K562 (cell line): ENCODE measurements around the gene RNASEH2C. TPM values are rescaled to one million over a fixed set of nuclear protein-coding genes. Genes with fewer than 3 reads are reported as not detected.

Experiments
- ADNP ChIP-seq: fragments of 200-800 bp; sonication (Bioruptor generic); IDR thresholded peaks from 2 replicates; pipeline ENCODE4 v1.6.1; 2016; ENCODE audit warnings: missing genetic modification characterization, missing compliant biosample characterization
- BHLHE40 ChIP-seq: IDR thresholded peaks from 2 replicates; pipeline ENCODE4 v1.6.1; 2011; ENCODE audit warnings: low read length, improper control_type of control experiment
- GABPA ChIP-seq: fragments of 200-800 bp; sonication (Bioruptor generic); conservative IDR thresholded peaks from 2 replicates; pipeline ENCODE4 v1.6.1; 2016; ENCODE audit warnings: low read depth, missing genetic modification characterization, missing compliant biosample characterization
- HES1 ChIP-seq: fragments of 450-650 bp; IDR thresholded peaks from 2 replicates; pipeline ENCODE4 v1.6.1; 2016; ENCODE audit warnings: low read depth, mild to moderate bottlenecking, moderate library complexity
- KAT7 ChIP-seq: sonication (generic); formaldehyde crosslinking; IDR thresholded peaks from 2 replicates; pipeline ENCODE4 v1.8.0; 2022; ENCODE audit warnings: missing genetic modification reagents, mild to moderate bottlenecking, borderline replicate concordance
- KDM1A ChIP-seq, 2 experiments: fragments of 450-650 bp; IDR thresholded peaks; 2 replicates each; pipeline ENCODE4 v1.6.1; 2016; ENCODE audit warnings: mild to moderate bottlenecking in 2 of 2
- KLF1 ChIP-seq: fragments of 450-650 bp; IDR thresholded peaks from 2 replicates; pipeline ENCODE4 v1.6.1; 2016; ENCODE audit warnings: missing genetic modification characterization, missing compliant biosample characterization
- LEF1 ChIP-seq: fragments of 450-650 bp; IDR thresholded peaks from 2 replicates; pipeline ENCODE4 v1.6.1; 2016; ENCODE audit warnings: mild to moderate bottlenecking
- MAFF ChIP-seq: IDR thresholded peaks from 2 replicates; pipeline ENCODE4 v1.6.1; 2012; ENCODE audit warnings: low read length, improper control_type of control experiment
- MEF2A ChIP-seq: IDR thresholded peaks from 2 replicates; pipeline ENCODE4 v1.6.1; 2011; ENCODE audit warnings: low read depth, mild to moderate bottlenecking, low read length, moderate library complexity; ENCODE audit not compliant: control insufficient read depth
- NFE2L1 ChIP-seq: fragments of 450-650 bp; IDR thresholded peaks from 2 replicates; pipeline ENCODE4 v1.6.1; 2016; ENCODE audit warnings: missing genetic modification characterization, low read depth, mild to moderate bottlenecking, missing compliant biosample characterization, moderate library complexity, borderline replicate concordance
- NFIX ChIP-seq: fragments of 250-450 bp; sonication (Bioruptor Pico); IDR thresholded peaks from 2 replicates; pipeline ENCODE4 v1.4.0; 2020; ENCODE audit warnings: low read depth, mild to moderate bottlenecking, moderate library complexity
- RAD51 ChIP-seq: fragments of 450-650 bp; IDR thresholded peaks from 2 replicates; pipeline ENCODE4 v1.7.1; 2016; ENCODE audit warnings: low read depth, mild to moderate bottlenecking, borderline replicate concordance
- RB1 ChIP-seq: fragments of 450-650 bp; IDR thresholded peaks from 2 replicates; pipeline ENCODE4 v1.6.1; 2017; ENCODE audit warnings: low read depth, mild to moderate bottlenecking
- SMARCB1 ChIP-seq: IDR thresholded peaks from 2 replicates; pipeline ENCODE4 v1.6.1; 2011; ENCODE audit warnings: improper control_type of control experiment, low read depth; ENCODE audit not compliant: insufficient read length
- YY1 ChIP-seq, 3 experiments: IDR thresholded peaks; 2 replicates each; pipeline ENCODE4 v1.6.1; 2011; ENCODE audit warnings: low read length in 2 of 3, mild to moderate bottlenecking in 2 of 3, moderate library complexity in 2 of 3, borderline replicate concordance in 1 of 3, control low read depth in 1 of 3, low read depth in 1 of 3; ENCODE audit not compliant: insufficient read depth in 3 of 3, insufficient replicate concordance in 2 of 3, control insufficient read depth in 1 of 3, insufficient read length in 1 of 3; ENCODE audit errors: extremely low read depth in 1 of 3
- ZNF561 ChIP-seq: fragments of 450-650 bp; formaldehyde crosslinking; conservative IDR thresholded peaks from 2 replicates; pipeline ENCODE4 v1.4.0; 2020; ENCODE audit warnings: mild to moderate bottlenecking, moderate library complexity
- ZNF696 ChIP-seq: fragments of 250-450 bp; sonication (Bioruptor Pico); conservative IDR thresholded peaks from 2 replicates; pipeline ENCODE4 v1.4.0; 2020; ENCODE audit warnings: mild to moderate bottlenecking, moderate library complexity
- ZNF717 ChIP-seq: fragments of 250-450 bp; sonication (Bioruptor Pico); IDR thresholded peaks from 2 replicates; pipeline ENCODE4 v1.5.0; 2021
- polyA plus RNA-seq, 8 experiments: library from polyadenylated mRNA; depleted of rRNA in 4 of 8; stranded (reverse) in 5 of 8; unstranded in 3 of 8; fragments of >200 nt; fragmentation: Nextera tagmentation in 2 of 8; fragmentation: Illumina TruSeq in 1 of 8; extraction: Ambion mirVana in 2 of 8; extraction: Trizol in 1 of 8; gene quantifications; 2 replicates each; pipeline versions ENCODE4 v1.2.1 to v1.2.3, GENCODE V29; 2011 to 2014; ENCODE audit warnings: inconsistent platforms in 1 of 8, missing spikeins in 1 of 8
- total RNA-seq, 7 experiments: library from RNA; depleted of rRNA in 6 of 7; stranded (reverse); fragments of >200 nt in 6 of 7; fragmentation: Illumina TruSeq in 2 of 7; extraction: Trizol in 2 of 7; gene quantifications; 2 replicates each; pipeline versions ENCODE4 v1.2.1 to v1.2.3, GENCODE V29; 2011 to 2021; ENCODE audit warnings: low replicate concordance in 1 of 7
- TF ChIP-seq, protein P1 (sequence below): sonication (generic); formaldehyde crosslinking; IDR thresholded peaks from 2 replicates; pipeline ENCODE4 v1.8.1; 2022; ENCODE audit warnings: missing genetic modification reagents

Gene RNASEH2C
- total and polyA plus RNA-seq, 9 of the 15 experiments (the other 6 are each of a cell fraction or from before 2014, with no cell fraction given) = 5.4 to 78.2 (median 15.6) TPM

GRCh38 chr11:65720211-65720934 is at the start of gene RNASEH2C (continued):
- TF ChIP-seq KAT7 (CRISPR knock-in tag) (0 out of 2 replicates have a peak, but pooled peaks have one; percentile 46), NFIX (no peak), ZNF717 (no peak), ZNF561 (no peak), RAD51 (no peak), BHLHE40 (no peak), MAFF (no peak), YY1 (IDR thresholded peaks at IDR 0.05; ENCODE audit: borderline replicate concordance in 1 of 3, control insufficient read depth in 1 of 3, extremely low read depth in 1 of 3, insufficient read depth in 3 of 3, insufficient read length in 1 of 3, insufficient replicate concordance in 2 of 3, low read depth in 1 of 3, low read length in 2 of 3) (peak in 2 of 3 experiments; percentile 82 to 91), RB1 (peak; percentile 91; the same call in 1 of the 2 replicates), KDM1A (IDR thresholded peaks at IDR 0.05) (no peak), KLF1 (tag) (peak; percentile 45; the same call in 1 of the 2 replicates), LEF1 (no peak), ZNF696 (CRISPR knock-in tag) (no peak), NFE2L1 (no peak), ADNP (no peak), HES1 (no peak), GABPA (tag) (peak; percentile 84), SMARCB1 (no peak), MEF2A (no peak)
- TF ChIP-seq, protein P1, sequence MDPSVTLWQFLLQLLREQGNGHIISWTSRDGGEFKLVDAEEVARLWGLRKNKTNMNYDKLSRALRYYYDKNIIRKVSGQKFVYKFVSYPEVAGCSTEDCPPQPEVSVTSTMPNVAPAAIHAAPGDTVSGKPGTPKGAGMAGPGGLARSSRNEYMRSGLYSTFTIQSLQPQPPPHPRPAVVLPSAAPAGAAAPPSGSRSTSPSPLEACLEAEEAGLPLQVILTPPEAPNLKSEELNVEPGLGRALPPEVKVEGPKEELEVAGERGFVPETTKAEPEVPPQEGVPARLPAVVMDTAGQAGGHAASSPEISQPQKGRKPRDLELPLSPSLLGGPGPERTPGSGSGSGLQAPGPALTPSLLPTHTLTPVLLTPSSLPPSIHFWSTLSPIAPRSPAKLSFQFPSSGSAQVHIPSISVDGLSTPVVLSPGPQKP (CRISPR knock-in tag) = no peak
